ENCODE results near the gene AJAP1.

DNA sequence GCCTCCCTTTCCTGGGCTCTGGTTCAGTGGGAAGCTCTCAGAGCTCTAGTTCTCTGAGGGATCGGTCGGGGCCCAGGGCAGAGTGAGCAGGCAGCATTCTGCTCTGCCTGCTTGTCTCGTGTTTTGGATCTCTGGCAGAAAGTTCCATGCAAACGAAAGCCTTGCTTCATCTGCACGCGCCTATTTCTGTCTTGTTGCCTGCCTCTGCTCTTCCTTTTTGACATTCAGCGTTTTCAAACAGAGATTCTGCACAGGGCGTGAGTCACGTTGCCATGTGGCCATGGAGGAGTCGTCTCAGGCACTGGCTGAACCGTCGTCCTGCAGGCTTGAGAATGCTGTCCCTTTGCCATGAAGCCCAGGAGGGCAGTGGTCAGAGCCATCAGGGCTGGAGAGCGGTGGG, 20.3 kb downstream of the AJAP1 start:
- TF ChIP-seq, protein P1, sequence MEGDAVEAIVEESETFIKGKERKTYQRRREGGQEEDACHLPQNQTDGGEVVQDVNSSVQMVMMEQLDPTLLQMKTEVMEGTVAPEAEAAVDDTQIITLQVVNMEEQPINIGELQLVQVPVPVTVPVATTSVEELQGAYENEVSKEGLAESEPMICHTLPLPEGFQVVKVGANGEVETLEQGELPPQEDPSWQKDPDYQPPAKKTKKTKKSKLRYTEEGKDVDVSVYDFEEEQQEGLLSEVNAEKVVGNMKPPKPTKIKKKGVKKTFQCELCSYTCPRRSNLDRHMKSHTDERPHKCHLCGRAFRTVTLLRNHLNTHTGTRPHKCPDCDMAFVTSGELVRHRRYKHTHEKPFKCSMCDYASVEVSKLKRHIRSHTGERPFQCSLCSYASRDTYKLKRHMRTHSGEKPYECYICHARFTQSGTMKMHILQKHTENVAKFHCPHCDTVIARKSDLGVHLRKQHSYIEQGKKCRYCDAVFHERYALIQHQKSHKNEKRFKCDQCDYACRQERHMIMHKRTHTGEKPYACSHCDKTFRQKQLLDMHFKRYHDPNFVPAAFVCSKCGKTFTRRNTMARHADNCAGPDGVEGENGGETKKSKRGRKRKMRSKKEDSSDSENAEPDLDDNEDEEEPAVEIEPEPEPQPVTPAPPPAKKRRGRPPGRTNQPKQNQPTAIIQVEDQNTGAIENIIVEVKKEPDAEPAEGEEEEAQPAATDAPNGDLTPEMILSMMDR (conservative IDR thresholded peaks at IDR 0.05; ENCODE audit: low read length) = no peak
- no peak for TF ChIP-seq EZH2phosphoT487 (IDR thresholded peaks at IDR 0.05; ENCODE audit: borderline replicate concordance, low read depth, low read length)
